Spleen (tissue), 11 donors: Measurements from ENCODE around the gene ADCY2. TPM values are rescaled to one million over a fixed set of nuclear protein-coding genes. Genes with fewer than 3 reads are reported as not detected.

ENCODE experiments used
- DNase-seq: peaks from one replicate; pipeline ENCODE4 v3.0.0-alpha.2; 2020
- H3K27ac ChIP-seq, 8 donors: fragments of 200-600 bp; sonication (generic) in 7 of 8; 1 replicate in 4 of 8; 2 replicates in 4 of 8; pipeline versions ENCODE4 v1.5.0 to v1.8.0; 2016 to 2021; ENCODE audit warnings: inconsistent platforms in 4 of 8, mild to moderate bottlenecking in 4 of 8, moderate library complexity in 1 of 8
- H3K27me3 ChIP-seq, 7 donors: fragments of 200-600 bp; sonication (generic) in 6 of 7; replicated peaks in 1 of 7; 1 replicate in 4 of 7; 2 replicates in 3 of 7; pipeline versions ENCODE4 v1.5.0 to v1.8.0; 2016 to 2021; ENCODE audit warnings: inconsistent platforms in 3 of 7, mild to moderate bottlenecking in 1 of 7
- H3K36me3 ChIP-seq, 6 donors: fragments of 200-600 bp; sonication (generic) in 5 of 6; 1 replicate in 4 of 6; 2 replicates in 2 of 6; pipeline versions ENCODE4 v1.5.0 to v1.8.0; 2016 to 2021; ENCODE audit warnings: inconsistent platforms in 2 of 6
- H3K4me1 ChIP-seq, 6 donors: fragments of 200-600 bp; sonication (generic) in 5 of 6; 1 replicate in 3 of 6; 2 replicates in 3 of 6; pipeline versions ENCODE4 v1.5.0 to v1.8.0; 2016 to 2021; ENCODE audit warnings: inconsistent platforms in 3 of 6
- H3K4me3 ChIP-seq, 8 donors: fragments of 200-600 bp; sonication (generic) in 7 of 8; 1 replicate in 4 of 8; 2 replicates in 4 of 8; pipeline versions ENCODE4 v1.5.0 to v1.8.0; 2016 to 2021; ENCODE audit warnings: inconsistent platforms in 4 of 8, mild to moderate bottlenecking in 4 of 8, moderate library complexity in 2 of 8
- H3K9me3 ChIP-seq, 8 donors: fragments of 200-600 bp; sonication (generic) in 7 of 8; 1 replicate in 4 of 8; 2 replicates in 4 of 8; pipeline versions ENCODE4 v1.5.0 to v1.8.0; 2016 to 2021; ENCODE audit warnings: inconsistent platforms in 4 of 8
- POLR2A ChIP-seq, 3 donors: fragments of 450-650 bp; IDR thresholded peaks; one replicate each; pipeline ENCODE4 v1.5.1; 2017; ENCODE audit warnings: antibody characterized with exemption in 3 of 3, mild to moderate bottlenecking in 1 of 3
- POLR2AphosphoS5 ChIP-seq, 3 donors: sonication (generic); formaldehyde crosslinking; IDR thresholded peaks; one replicate each; pipeline ENCODE4 v1.5.1; 2017; ENCODE audit warnings: antibody characterized with exemption in 3 of 3
- WGBS, 5 donors: extraction: QIAGEN DNeasy Blood & Tissue Kit in 3 of 5; methylation state at CpG; one replicate each; pipeline versions ENCODE4 v1.1.5 to v1.1.7; 2013 to 2018; 5-methylcytosine and 5-hydroxymethylcytosine counted together
- intact Hi-C: fragments of 100-400 bp; cut with DNase I; formaldehyde crosslinking; loops from one replicate; pipeline ENCODE4 v1.15.0; 2023; ENCODE audit warnings: low total_unique reads
- polyA plus RNA-seq, 3 donors: library from polyadenylated mRNA; stranded (reverse); fragments of 200-250 nt; gene quantifications; one replicate each; pipeline ENCODE4 v1.2.1, GENCODE V29; 2013
- total RNA-seq, 7 donors: library from RNA; depleted of rRNA in 3 of 7; stranded (reverse); fragments of >200 nt in 3 of 7; fragmentation: NEBNext Ultra II Directional in 4 of 7; extraction: Animal tissue kit (Norgen Biotek cat#: 25700) in 4 of 7; gene quantifications; one replicate each; pipeline versions ENCODE4 v1.1.0 to v1.2.1, GENCODE V29; 2016 to 2021
- TF ChIP-seq, protein P1 (sequence below), 11 experiments: fragments of 200-600 bp in 7 of 11; fragments of 450-650 bp in 4 of 11; sonication (generic) in 4 of 11; IDR thresholded peaks in 8 of 11; conservative IDR thresholded peaks in 3 of 11; 1 replicate in 7 of 11; 2 replicates in 4 of 11; pipeline versions ENCODE4 v1.4.0 to v1.8.0; 2016 to 2021; ENCODE audit warnings: antibody characterized with exemption in 11 of 11, inconsistent platforms in 4 of 11, mild to moderate bottlenecking in 1 of 11
- donor health status: healthy with polysubstance abuse.
- donor health status: DM: no; HTN: no; CAD: no; lungs with moderate emphysema.
- donor health status: DM: no; HTN: no; CAD: no.
- donor health status: Bipolar disorder and iron deficiency.
- donor health status: healthy.
- donor health status: DM: no; HTN: no; CAD: no.
- donor health status: DM: yes; HTN: yes; CAD: no.

Gene ADCY2
- total and polyA plus RNA-seq, 10 donors = 0.02 to 1.5 (median 0.18) TPM

DNA sequence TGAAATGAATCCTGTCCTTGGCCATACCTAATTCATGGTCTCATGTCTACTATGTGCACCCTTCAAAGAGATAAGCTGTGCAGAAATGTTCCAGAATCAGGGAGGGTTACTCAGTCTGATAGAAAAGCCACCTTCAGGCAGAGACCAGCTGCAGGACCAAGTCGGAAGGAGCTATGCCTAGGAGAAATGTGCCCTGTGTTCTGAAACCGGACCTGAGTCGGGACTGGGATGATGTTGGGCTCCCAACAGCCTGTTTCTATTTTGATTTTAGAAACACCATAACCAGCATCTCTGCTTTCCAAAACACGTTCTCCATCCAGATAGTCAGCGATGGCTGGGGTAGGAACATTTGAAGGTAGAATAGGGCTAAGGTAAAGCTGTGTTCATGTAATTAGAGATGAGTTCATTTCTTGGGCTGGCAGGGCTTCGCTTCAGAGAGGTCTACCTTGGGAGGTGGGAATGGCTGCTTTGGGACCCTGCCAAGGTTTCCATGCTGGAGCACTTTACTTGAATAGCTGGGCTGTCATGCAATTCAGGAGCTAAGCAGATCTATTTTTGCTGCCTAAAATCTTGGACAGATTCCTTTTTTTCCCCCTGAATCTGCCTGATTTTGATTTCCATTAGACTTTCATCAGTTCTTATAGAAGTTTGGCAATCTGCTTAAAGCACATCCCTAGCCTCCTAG lies 2.8 kb downstream of the ADCY2 start:
- no peaks in the 10 kb centered on the region for H3K36me3 ChIP-seq
- H3K27me3 ChIP-seq = peaks cover 3 to 61% (median 32%) of the 10 kb centered on the region in 7 donors
- H3K27ac ChIP-seq = no peak overlapping the region
- DNase-seq = no peak
- TF ChIP-seq, protein P1, sequence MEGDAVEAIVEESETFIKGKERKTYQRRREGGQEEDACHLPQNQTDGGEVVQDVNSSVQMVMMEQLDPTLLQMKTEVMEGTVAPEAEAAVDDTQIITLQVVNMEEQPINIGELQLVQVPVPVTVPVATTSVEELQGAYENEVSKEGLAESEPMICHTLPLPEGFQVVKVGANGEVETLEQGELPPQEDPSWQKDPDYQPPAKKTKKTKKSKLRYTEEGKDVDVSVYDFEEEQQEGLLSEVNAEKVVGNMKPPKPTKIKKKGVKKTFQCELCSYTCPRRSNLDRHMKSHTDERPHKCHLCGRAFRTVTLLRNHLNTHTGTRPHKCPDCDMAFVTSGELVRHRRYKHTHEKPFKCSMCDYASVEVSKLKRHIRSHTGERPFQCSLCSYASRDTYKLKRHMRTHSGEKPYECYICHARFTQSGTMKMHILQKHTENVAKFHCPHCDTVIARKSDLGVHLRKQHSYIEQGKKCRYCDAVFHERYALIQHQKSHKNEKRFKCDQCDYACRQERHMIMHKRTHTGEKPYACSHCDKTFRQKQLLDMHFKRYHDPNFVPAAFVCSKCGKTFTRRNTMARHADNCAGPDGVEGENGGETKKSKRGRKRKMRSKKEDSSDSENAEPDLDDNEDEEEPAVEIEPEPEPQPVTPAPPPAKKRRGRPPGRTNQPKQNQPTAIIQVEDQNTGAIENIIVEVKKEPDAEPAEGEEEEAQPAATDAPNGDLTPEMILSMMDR (IDR thresholded peaks at IDR 0.05 in 8 of 11, conservative IDR thresholded peaks at IDR 0.05 in 3 of 11) = no peak
- no peak for TF ChIP-seq POLR2A (IDR thresholded peaks at IDR 0.05)
- no peak for TF ChIP-seq POLR2AphosphoS5 (IDR thresholded peaks at IDR 0.05)
- H3K9me3 ChIP-seq = no peaks in the 10 kb centered on the region
- no peak overlapping the region for H3K4me3 ChIP-seq
- intact Hi-C loops = no loop called here
- H3K4me1 ChIP-seq = peaks cover 0 to 21% (median 5%) of the 10 kb centered on the region in 6 donors
- 87 to 92% (median 87%) methylated on average over 6 of the region's 6 CpGs for WGBS, 5 donors

DNA sequence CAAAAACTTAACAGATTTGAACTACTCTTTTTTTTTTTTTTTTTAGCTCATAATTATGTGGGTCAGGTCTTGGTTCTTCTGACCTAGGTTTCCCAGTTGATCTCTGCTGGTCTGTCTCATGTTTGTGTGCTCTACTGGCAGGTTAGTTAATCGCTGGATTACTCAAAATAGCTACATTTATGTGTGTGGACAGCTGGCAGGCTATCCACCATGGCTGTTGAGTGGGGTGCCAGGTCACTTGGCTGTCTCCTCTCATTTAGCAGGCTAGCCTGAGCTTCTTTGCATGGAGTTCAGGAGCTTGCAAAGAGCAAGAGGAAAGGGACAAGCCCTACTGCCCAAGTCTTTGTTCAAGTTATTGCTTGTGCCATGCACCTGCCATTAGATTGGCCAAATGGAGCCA lies 9.3 kb downstream of the ADCY2 start:
- Histone ChIP-seq H3K4me3 (no peak overlapping the region), H3K4me1 (no peaks in the 10 kb centered on the region), H3K27ac (no peak overlapping the region), H3K36me3 (no peaks in the 10 kb centered on the region), H3K9me3 (no peaks in the 10 kb centered on the region), H3K27me3 (peaks cover 0 to 11% (median 0%) of the 10 kb centered on the region in 7 donors)
- intact Hi-C loops = no loop called here
- WGBS, 5 donors = 74 to 85% (median 77%) methylated on average over 1 of the region's 1 CpG
- TF ChIP-seq, protein P1 (IDR thresholded peaks at IDR 0.05 in 8 of 11, conservative IDR thresholded peaks at IDR 0.05 in 3 of 11) = no peak
- TF ChIP-seq POLR2A (IDR thresholded peaks at IDR 0.05) (no peak), POLR2AphosphoS5 (IDR thresholded peaks at IDR 0.05) (no peak)
- no peak for DNase-seq

- H3K27me3 ChIP-seq = no peaks in the 10 kb centered on the region
- TF ChIP-seq POLR2A (IDR thresholded peaks at IDR 0.05) (no peak), POLR2AphosphoS5 (IDR thresholded peaks at IDR 0.05) (no peak)
- TF ChIP-seq, protein P1 (IDR thresholded peaks at IDR 0.05 in 8 of 11, conservative IDR thresholded peaks at IDR 0.05 in 3 of 11) = no peak
- no peaks in the 10 kb centered on the region for H3K9me3 ChIP-seq
- intact Hi-C loops = no loop called here
- no peak for DNase-seq
- no peak overlapping the region for H3K4me3 ChIP-seq
- H3K4me1 ChIP-seq = no peaks in the 10 kb centered on the region
- WGBS, 5 donors = 61 to 76% (median 70%) methylated on average over 5 of the region's 5 CpGs
- no peak overlapping the region for H3K27ac ChIP-seq
- no peaks in the 10 kb centered on the region for H3K36me3 ChIP-seq
These were observed 15.1 kb downstream of the ADCY2 start for GRCh38 chr5:7410936-7411511.

DNA sequence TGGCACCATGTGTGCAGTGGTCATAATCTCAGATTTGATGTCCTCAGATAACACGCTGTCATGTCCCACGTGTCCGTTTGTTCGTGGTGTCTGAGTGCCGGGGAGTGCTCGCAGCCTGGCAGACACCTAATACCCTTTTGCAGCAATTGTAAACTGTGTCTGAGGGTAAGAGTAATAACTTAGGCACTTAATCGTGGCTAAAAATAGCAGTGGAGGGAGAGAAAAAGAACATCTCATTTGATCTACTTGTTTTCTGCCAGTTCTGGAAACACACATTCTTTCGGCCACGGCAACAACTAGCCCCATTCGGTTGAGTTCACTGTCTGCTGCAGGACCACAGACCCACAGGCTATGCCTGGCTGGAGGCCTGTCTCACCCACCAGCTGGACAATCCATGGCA lies 16.5 kb downstream of the ADCY2 start:
- 78 to 86% (median 81%) methylated on average over 10 of the region's 10 CpGs for WGBS, 5 donors
- intact Hi-C loops = no loop called here
- DNase-seq = no peak

More for the DNA sequence above, 16.5 kb downstream of the ADCY2 start:
- Histone ChIP-seq H3K27me3 (no peaks in the 10 kb centered on the region), H3K4me1 (no peaks in the 10 kb centered on the region), H3K27ac (no peak overlapping the region), H3K4me3 (no peak overlapping the region), H3K9me3 (no peaks in the 10 kb centered on the region), H3K36me3 (no peaks in the 10 kb centered on the region)
- TF ChIP-seq, protein P1 (IDR thresholded peaks at IDR 0.05 in 8 of 11, conservative IDR thresholded peaks at IDR 0.05 in 3 of 11) = no peak
- TF ChIP-seq POLR2AphosphoS5 (IDR thresholded peaks at IDR 0.05) = no peak
- no peak for TF ChIP-seq POLR2A (IDR thresholded peaks at IDR 0.05)
